ENCODE data around the gene CTDSPL2.
"Not testable (repeated sequence)": the region's sequence is repeated elsewhere in the genome, so short reads cannot be mapped to it uniquely, and the experiment has no call there.

DNA sequence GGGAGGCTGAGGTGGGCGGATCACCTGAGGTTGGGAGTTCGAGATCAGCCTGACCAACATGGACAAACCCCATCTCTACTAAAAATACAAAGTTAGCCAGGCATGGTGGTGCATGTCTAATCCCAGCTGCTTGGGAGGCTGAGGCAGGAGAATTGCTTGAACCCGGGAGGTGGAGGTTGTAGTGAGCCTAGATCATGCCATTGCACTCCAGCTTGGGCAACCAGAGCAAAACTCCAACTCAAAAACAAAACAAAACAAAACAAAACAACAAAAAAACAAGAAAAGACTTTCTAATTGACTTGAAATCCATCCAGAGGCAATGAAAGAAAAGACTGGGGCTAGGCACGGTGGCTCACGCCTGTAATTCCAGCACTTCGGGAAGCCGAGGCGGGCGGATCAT lies 121.7 kb downstream of the CTDSPL2 start:
- TF ChIP-seq, protein P1, sequence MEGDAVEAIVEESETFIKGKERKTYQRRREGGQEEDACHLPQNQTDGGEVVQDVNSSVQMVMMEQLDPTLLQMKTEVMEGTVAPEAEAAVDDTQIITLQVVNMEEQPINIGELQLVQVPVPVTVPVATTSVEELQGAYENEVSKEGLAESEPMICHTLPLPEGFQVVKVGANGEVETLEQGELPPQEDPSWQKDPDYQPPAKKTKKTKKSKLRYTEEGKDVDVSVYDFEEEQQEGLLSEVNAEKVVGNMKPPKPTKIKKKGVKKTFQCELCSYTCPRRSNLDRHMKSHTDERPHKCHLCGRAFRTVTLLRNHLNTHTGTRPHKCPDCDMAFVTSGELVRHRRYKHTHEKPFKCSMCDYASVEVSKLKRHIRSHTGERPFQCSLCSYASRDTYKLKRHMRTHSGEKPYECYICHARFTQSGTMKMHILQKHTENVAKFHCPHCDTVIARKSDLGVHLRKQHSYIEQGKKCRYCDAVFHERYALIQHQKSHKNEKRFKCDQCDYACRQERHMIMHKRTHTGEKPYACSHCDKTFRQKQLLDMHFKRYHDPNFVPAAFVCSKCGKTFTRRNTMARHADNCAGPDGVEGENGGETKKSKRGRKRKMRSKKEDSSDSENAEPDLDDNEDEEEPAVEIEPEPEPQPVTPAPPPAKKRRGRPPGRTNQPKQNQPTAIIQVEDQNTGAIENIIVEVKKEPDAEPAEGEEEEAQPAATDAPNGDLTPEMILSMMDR (conservative IDR thresholded peaks at IDR 0.05) = not testable (repeated sequence)
- not testable (repeated sequence) for TF ChIP-seq EZH2 (IDR thresholded peaks at IDR 0.05; ENCODE audit: low read depth)
